Retina (tissue), 1 donor: ENCODE results near the gene TCEA2.

Experiments
- DNase-seq: peaks from one replicate; pipeline ENCODE4 v3.0.0-alpha.2; 2016

TCEA2 gene

DNA sequence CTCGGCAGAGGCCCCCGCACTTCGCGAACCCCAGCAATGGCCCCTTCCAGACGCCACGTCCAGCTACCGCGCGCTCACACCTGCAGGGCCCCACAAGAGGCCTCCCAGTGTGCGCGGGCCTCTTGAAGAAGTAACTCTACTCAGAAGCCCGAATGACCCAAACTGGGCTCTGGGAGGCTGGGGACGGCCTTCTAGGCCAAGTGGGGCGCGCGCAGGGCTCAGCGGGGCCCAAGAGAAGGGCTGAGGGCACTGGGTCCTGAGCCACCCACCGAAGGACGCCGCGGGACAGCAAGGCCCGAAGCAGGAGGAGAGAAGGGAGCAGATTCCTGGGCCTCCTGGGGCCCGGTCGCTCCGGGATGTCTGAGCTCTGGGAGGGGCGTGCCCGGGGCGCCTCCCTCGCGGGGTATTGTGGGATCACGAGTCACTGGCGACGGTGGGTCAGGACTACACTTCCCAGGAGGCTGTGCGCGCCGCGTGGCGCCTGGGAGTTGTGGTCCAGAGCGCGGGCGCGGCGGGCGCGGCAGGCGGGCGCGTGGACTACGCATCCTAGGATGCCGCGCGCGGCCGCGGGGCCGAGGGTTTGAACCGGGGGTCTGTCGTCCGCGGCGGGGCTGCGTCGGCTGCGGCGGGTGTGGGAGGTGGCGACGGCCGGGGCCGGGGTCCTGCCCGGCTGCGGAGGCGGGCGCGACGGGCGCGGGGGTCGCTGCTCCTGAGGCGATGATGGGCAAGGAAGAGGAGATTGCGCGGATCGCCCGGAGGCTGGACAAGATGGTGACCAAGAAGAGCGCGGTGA lies at the start of gene TCEA2:
TSS of gene TCEA2 (plus strand) at position 603 of the 793 bp plus-strand sequence. CDS start at position 718, 115 bp downstream.
- DNase-seq: peak; percentile 97

DNA sequence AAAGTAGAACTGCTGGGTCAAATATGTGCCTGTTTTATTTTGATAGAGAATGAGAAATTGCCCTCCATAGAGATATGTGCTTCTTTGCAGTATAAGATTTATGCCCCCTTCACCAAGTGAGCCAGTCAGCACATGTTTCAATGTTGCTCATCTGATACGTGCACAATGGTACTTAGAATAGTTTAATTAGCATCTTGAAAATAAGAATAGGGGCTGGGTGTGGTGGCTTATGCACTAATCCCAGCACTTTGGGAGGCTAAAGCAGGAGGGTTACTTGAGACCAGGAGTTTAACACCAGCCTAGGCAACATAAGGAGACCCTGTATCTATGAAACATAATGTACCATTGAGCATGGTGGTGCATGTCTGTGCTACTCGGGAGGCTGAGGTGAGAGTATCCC lies 47.4 kb upstream of the TCEA2 start:
- DNase-seq: no peak

DNA sequence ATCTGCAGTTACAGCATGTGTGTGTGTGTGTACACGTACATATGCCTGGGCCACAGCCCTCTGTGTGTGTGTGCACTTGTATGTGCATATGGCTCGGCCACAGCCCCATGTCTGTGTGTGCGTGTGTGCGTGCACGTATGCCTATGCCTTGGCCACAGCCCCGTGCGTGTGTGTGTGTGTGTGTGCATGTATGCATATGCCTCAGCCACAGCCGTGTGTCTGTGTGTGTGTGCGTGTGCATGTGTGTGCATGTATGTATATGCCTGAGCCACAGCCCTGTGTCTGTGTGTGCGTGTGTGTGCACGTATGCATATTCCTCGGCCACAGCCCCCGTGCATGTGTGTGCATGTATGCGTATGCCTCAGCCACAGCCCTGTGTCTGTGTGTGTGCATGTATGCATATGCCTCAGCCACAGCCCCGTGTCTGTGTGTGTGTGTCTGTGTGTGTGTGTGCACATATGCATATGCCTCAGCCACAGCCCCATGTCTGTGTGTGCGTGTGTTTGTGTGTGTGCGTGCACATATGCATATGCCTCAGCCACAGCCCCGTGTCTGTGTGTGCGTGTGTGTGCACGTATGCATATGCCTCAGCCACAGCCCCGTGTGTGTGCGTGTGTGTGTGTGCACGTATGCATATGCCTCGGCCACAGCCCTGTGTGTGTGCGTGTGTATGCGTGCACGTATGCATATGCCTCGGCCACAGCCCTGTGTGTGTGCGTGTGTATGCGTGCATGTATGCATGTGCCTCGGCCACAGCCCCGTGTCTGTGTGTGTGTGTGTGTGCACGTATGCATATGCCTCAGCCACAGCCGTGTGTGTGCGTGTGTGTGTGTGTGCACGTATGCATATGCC lies 41.6 kb upstream of the TCEA2 start:
- DNase-seq: no peak

DNA sequence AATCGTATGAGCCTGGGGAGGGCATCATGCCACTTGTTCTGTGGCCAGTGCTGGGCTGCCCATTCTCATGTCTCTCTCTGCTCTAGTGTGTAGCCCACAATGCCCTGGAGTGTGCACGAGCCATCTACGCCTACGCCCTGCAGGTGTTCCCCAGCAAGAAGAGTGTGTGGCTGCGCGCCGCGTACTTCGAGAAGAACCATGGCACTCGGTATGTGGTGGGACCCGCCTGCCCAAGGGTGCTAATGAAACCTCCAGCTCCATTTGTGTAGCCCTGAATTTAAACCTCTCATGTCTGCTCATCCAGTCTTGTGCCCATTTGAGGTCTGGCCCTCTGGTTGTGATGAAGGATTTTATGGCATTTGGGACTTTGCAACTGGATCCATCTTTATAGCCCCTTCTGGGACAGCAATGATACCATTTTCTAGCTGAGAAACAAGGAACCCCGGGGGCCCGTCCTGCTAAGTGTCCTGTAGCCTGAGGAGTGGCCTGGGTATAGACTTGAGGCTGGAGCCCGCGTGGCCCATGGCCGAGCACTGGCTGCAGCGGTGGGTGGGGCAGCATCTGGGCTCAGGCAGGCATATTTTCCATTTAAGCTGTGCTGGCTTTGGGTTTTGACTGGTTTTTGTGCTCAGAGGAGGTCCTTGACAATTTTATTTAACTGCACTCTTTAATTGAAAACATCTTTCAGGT lies 40.2 kb upstream of the TCEA2 start:
- DNase-seq: no peak

DNA sequence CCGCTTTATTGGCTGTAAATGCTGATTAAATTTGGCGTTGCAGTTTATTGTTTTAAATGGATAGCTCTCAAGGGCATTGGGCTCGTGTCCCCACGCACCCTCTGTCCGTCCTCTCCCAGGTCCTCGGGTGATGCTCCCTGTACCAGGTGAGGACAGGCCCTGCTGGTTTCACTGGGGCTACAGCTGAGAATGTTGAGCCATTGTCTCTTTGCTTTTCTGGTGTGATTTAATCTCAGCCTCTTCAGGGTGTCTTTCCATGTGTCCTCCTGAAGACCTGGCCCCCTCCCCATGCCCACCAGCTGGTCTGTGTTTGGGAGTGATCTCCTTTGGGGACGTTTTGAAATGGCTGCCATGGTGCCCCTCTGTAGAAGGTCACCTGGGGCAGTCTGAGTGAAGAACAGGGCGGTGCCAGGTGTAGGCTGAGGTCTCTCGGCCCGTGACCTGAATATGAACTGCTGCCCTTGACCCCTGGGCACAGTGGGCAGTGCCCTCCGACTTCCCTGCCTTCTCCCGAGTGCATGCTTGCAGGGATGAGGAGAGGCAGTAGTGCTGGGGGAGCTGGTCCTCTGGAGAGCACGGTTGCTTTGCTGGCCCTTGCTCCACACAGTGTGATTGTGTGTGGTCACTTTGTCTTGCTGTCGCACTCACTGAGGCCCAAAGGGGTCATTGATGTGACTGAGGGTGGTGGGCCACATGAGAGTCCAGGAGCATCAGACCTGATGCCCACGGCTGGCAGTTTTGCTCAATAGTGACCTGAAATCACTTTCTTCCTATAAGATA lies 39.4 kb upstream of the TCEA2 start:
- DNase-seq: no peak

DNA sequence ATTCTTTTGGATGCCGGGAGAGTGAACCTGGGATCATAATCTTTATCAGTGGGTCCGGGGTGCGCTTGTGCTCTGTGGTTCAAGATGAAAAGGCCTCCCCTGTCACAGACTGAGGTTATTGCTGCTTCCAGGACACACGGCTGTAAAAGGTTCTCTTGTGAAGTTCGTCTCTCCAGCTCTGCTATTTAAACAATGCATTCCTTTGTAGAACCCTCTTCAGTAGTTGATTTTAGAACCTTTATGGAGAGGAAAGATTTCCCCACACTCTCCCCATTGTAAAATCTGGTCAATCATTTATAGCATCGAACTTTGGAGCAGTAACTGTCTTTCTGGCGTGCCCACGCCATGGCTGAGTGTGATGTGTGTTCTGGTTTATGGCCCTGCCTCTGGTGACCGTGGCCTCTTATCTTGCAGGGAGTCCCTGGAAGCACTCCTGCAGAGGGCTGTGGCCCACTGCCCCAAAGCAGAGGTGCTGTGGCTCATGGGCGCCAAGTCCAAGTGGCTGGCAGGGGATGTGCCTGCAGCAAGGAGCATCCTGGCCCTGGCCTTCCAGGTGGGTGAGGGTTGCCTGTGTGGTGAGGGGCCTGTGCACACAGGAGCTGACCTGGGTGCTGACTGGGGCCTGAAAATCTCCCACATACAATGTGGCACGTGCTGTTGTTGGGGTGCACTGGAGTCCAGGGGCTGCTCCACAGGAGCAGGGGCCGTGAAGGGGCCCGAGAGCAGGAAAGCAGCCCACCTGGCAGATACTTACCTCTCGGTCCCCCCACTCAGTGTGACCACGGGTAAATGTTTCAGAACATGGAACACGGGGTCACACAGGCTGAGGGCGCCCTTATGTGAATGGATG lies 38.6 kb upstream of the TCEA2 start:
- DNase-seq: no peak

DNA sequence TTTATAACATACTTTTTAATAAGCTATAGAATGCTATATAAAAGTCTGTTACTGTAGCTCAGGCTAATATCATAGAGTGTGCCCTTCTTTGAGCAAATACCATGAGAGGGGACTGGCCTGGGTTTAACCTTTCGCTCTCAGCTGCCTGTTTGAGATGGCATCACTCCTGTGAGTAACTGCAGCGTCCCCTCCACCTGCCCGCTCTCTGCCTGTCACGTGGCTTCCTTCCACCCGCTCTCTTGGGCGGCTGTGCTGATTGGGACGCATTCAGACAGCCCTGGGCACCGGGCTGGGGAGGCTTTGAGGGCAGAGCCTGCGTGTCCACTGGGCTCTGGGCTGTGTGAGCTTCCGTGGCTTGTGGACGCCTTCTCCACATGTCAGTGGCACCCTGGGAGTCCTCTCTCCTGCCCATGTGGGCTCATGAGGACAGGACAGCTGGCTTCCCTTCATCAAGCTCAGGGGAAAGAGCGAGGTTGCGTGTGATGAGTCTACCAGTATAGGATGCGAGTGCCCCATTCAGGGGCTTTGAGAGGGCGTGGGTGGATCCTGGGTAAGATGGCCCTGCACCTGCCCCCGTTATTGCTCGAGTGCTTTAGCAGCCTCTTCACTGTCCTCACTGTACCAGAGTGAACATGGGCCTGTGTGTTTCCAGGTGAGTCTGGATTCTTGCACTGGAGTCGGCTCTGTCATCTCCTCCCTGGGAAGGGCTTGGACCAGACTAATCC lies 37.7 kb upstream of the TCEA2 start:
- DNase-seq: no peak

DNA sequence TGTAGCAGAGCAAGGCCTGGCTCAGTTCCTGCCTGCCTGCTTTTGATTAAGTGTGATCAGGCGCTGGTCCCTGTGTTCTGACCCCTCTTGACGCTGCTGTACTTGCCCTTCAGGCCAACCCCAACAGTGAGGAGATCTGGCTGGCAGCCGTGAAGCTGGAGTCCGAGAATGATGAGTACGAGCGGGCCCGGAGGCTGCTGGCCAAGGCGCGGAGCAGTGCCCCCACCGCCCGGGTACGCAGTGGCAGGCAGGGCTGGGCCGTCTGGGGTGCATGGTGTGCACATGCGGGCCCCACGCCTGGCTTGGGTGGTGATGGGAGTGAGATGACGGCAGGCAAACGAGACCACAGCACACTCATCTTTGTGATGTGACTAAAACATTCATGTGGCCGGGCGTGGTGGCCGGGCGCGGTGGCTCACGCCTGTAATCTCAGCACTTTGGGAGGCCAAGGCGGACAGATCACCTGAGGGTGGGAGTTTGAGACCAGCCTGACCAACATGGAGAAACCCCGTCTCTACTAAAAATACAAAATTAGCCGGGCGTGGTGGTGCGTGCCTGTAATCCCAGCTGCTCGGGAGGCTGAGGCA lies 37.1 kb upstream of the TCEA2 start:
- DNase-seq: no peak

DNA sequence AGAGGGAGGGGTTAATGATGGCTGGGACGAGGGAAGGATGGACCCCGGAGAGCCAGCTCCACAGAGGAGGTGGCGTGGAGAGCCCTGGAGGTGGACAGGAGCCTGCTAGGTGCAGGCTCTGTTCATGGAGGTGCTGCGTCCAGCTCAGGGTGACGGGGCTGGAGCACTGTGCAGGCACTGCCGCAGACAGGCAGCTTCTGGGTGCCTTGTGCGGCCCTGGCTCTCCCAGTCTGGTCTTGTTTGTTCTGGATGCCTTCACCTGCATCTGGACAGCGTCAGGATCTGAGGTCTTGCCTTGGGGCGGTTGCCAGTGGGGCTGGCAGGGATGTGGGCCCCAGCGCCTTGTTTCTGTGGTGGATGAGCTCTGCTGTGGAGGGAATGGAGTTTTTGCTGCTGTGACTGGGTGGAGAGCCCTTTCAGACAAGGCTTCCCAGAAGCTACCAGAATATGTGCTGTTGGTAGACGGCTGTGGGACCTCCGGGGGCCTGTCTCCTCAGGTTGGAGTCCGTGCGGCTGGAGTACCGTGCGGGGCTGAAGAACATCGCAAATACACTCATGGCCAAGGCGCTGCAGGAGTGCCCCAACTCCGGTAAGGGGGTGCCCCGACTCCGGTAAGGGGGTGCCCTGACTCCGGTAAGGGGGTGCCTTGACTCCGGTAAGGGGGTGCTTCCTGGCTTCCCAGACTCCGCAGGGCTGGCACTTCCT lies 34.9 kb upstream of the TCEA2 start:
- no peak for DNase-seq

DNA sequence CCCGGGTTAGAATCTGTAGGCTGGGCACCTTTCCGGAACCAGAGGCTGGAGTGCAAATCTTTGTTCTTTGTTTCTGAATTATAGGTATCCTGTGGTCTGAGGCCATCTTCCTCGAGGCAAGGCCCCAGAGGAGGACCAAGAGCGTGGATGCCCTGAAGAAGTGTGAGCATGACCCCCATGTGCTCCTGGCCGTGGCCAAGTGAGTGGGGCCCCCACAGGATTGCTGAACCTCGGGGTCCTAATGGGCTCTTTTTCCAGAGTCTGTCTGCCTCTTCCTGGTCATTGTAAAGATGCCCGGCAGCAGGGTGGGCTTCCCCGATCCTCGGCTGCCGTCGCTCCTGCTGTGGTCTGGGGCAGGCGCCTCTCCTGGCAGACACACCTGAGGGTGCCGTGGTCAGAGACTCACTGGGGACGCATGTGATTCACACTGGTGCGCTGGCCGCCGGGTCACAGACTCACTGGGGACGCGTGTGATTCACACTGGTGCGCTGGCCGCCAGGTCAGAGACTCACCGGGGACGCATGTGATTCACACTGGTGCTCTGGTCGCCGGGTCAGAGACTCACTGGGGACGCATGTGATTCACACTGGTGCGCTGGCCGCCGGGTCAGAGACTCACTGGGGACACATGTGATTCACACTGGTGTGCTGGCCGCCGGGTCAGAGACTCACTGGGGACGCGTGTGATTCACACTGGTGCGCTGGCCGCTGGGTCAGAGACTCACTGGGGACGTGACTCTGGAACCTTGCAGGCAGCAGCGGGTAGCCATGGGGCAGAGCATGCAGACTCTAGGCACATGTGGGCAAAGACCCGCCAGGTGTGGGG lies 33.5 kb upstream of the TCEA2 start:
- DNase-seq: no peak

DNA sequence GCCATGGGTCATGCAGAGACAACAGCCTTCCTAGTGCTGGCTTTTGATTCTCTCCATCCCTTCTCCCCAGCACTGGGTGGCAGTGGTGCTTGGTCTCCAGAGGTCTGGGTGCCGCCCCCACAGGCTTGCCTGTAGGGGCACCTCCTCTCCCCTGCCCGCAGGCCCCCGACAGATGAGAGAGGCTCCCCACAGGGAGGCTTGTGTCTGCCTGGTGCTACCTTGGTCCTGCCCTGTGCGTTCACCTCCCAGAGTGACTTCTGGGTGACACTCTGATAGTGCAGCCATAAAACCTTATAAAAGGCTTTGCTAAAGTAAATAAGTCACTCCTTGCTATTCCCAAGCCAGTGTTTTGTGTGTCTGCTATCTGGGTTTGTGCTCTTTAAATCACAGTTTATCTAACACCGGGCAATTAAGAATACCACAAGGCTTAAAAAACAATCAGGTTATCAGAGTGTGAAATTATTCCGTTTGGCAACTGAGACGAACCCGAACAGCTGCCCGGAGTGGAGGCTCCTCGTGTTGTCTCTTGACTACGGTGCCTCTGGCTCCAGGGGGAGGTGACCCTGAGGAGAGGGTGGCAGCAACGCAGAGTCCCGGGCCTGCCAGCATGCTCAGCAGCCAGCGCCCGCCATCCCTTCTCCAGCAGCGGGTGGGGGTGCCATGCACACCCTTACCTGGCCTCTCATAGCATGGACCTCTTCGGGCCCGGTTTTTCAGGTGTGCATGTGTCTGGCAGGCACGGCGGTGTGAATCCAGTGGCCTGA lies 32.4 kb upstream of the TCEA2 start:
- no peak for DNase-seq

DNA sequence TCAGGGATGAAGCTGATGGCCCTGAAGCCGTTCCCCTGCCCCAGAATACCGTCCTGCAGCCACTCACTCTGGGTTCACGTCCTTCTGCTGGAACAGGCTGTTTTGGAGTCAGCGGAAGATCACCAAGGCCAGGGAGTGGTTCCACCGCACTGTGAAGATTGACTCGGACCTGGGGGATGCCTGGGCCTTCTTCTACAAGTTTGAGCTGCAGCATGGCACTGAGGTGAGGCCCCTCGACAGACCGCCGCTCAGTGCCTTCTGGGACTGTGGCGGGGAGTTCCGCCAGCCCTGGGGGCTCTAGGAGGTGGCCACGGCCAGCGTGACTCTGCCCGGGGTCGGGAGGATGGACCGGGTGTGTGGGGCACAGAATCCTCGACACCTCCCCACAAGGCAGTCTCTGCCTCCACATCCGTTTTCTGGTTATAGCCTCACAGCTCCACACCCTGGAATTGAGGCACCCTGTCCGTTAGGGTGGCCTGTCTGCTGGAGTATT lies 31.1 kb upstream of the TCEA2 start:
- DNase-seq: no peak

DNA sequence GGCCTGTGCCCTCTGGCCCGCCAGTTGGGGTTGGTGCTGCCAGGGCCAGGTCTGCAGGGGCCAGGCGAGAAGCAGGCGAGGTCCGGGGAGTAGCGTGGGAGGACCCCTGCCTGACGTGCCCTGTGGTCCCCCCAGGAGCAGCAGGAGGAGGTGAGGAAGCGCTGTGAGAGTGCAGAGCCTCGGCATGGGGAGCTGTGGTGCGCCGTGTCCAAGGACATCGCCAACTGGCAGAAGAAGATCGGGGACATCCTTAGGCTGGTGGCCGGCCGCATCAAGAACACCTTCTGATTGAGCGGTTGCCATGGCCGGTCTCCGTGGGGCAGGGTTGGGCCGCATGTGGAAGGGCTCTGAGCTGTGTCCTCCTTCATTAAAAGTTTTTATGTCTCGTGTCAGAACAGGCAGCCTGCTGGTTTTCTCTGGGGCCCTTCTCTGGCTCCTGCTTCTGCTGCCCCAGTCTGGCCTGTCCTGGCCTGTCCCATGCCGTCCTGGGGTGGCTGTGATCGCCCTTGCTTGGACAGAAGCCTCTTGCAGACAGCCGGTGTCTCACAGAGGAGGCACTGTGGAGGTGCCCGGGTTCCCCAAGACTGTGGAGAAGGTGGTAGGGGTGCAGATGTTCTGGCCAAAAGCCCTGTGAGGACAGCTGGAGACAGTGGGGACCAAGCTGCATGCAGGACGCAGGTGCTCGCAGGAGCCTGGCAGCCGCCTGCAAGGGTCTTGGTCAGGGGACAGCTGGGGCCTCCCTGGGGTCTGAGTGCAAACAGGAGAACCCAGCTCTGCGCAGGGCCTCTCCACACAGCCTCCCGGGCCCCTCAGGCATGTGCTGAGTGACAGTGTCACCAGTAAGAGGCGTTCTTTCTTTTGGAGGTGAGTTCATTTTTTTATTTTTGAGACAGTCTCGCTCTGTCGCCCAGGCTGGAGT lies 30.0 kb upstream of the TCEA2 start:
- DNase-seq: no peak

DNA sequence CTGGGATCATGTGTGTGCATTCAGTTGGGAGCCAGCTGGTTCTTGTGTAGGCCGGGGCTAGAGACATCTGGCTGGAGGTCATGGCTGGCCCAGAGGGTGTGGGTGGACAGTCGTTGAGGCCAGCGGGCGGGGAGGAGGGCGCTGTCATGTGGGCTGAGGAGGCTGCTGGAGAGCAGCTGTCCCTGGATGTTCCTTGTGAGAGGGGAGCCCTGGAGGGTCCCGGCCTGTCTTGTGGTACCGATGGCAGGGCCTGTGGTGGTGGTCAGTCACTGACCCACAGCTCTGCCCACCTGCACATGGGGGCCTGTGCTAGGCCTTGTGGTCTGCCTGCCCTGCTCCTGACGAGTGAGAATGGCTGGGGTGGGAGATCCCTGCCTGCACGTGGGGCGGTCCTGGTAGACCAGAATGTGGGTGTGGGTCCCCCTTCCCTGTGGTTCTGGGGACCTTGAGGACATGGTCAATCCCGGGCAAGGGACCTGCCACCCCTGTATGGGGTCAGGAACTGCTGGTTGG lies 29.0 kb upstream of the TCEA2 start:
- no peak for DNase-seq

DNA sequence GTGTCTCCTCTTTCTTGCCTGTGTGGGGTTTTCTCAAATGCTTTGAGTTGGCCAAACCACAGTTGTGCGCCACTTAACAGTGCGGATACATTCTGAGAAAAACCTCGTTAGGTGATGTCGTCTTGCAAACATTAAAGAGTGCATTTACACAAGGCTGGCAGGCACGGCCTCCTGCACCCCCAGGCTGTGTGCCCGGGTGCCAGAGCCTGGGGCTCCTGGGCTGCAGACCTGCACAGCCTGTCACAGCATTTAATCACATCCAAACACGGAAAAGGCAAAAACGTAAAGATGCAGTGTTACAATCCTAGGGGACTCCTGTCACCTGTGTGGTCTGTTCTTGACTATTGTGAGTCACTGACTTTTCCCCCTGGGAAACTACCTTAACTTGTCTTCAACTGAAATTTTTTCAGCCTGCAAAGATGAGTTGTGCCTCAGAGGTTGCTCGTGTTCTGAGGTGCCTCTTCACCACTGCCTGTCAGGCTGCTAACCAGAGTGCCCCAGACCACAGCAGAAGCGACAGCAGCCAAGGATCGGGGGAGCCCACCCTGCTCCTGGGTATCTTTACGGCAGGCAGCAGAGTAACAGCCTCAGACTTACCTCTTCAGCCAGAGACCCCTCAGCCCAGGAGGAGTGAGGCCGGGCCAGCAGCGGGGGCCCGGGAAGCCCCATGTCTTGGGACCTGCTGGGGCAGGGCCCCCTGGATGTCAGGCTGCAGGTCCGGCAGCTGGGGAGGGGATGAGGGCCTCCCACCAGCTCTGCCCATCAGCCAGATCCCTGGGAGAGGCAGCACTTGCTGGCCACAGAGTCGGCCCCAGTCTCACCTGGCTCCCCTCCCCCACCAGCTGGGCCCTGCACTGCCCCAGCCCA lies 27.7 kb upstream of the TCEA2 start:
- no peak for DNase-seq

DNA sequence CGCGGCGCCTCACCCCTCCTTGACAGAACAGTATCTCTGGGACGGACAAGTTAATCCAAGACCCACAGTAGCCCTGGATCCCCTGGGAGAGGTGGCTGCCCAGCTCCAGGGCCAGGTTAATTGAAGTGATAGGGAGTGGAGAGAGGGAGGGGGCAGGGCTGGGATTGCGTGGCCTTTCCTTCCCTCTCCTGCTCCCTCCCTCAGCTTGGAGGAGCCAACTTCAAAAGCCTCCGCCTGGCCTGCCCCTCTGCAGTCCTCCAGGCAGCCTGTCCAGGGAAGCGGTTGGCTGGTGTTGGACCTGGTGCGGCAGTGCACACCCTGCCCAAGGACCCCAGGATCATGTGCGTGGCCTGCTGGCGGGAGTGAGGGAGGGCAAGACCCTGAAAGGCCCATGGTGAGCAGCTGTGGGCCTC lies 27.1 kb upstream of the TCEA2 start, which contains the start of gene C20orf204:
TSS of gene C20orf204 (plus strand) at position 250 of the 413 bp plus-strand sequence. CDS start at position 392, 142 bp downstream.
- DNase-seq: no peak
